ENCODE measurements around the gene MB.

DNA sequence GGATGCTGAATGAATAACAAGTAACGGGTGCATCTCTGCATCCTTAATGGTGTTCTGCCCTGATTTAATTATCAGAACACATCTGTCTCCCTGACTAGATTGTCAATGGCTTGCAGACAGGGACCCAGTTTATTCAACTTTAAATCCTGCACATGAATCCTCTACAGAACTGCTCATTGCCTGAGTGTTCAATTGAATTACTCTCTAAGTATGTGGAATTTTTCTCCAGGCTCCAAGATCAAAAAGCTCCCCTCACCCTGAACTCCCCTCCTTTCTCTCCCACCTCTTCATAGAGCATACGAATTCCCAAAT, 11.8 kb downstream of the MB start:
- no peak for TF ChIP-seq RBFOX2 (IDR thresholded peaks at IDR 0.05; ENCODE audit: low read depth, low read length)
- TF ChIP-seq SNAPC5 (CRISPR knock-in tag; IDR thresholded peaks at IDR 0.05) = no peak
- TF ChIP-seq, protein P1, sequence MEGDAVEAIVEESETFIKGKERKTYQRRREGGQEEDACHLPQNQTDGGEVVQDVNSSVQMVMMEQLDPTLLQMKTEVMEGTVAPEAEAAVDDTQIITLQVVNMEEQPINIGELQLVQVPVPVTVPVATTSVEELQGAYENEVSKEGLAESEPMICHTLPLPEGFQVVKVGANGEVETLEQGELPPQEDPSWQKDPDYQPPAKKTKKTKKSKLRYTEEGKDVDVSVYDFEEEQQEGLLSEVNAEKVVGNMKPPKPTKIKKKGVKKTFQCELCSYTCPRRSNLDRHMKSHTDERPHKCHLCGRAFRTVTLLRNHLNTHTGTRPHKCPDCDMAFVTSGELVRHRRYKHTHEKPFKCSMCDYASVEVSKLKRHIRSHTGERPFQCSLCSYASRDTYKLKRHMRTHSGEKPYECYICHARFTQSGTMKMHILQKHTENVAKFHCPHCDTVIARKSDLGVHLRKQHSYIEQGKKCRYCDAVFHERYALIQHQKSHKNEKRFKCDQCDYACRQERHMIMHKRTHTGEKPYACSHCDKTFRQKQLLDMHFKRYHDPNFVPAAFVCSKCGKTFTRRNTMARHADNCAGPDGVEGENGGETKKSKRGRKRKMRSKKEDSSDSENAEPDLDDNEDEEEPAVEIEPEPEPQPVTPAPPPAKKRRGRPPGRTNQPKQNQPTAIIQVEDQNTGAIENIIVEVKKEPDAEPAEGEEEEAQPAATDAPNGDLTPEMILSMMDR (IDR thresholded peaks at IDR 0.05 in 2 of 3, conservative IDR thresholded peaks at IDR 0.05 in 1 of 3; ENCODE audit: insufficient read depth in 2 of 3, low read depth in 1 of 3, low read length in 3 of 3) = no peak
- TF ChIP-seq LARP7 (IDR thresholded peaks at IDR 0.05) = no peak
- no peak for TF ChIP-seq ZBTB40 (IDR thresholded peaks at IDR 0.05)
- TF ChIP-seq ZBTB40 (CRISPR knock-in tag; IDR thresholded peaks at IDR 0.05) = no peak
- TF ChIP-seq JUN (IDR thresholded peaks at IDR 0.05; ENCODE audit: borderline replicate concordance, low read depth, low read length) = no peak
- TF ChIP-seq JUN (CRISPR knock-in tag; IDR thresholded peaks at IDR 0.05; ENCODE audit: borderline replicate concordance) = no peak
- TF ChIP-seq ARID2 (IDR thresholded peaks at IDR 0.05) = no peak
- no peak for TF ChIP-seq CHD2 (IDR thresholded peaks at IDR 0.05; ENCODE audit: low read depth, low read length)
- TF ChIP-seq ZBTB7A (IDR thresholded peaks at IDR 0.05; ENCODE audit: borderline replicate concordance, control insufficient read depth, low read depth, low read length) = no peak
